HCT116 (cell line): ENCODE measurements around the gene MAB21L3. TPM values are rescaled to one million over a fixed set of nuclear protein-coding genes. Genes with fewer than 3 reads are reported as not detected.

Experiments used
- ATAC-seq: fragments of 200-7000 bp; cut with Tn5 transposase; 2 replicates; pipeline ENCODE4 v1.9.1; 2020; ENCODE audit warnings: mild to moderate bottlenecking, moderate library complexity
- BruUV-seq: library from RNA; stranded (reverse); fragments of 400-500 nt; replicated peaks from 2 replicates; lab custom pipeline; 2021; lab: Mats Ljungman, UMichigan
- CTCF ChIA-PET: fragments of 300-600 bp; sonication (Branson Sonifier 250); formaldehyde crosslinking; loops from one replicate; lab custom pipeline; 2021; ENCODE audit warnings: antibody characterized with exemption; lab: Charles Lee
- POLR2A ChIA-PET: fragments of 300-600, 350-600 bp; sonication (Branson Sonifier 250); formaldehyde crosslinking; loops from one replicate; lab custom pipeline; 2021; ENCODE audit warnings: antibody characterized with exemption; lab: Charles Lee
- RAD21 ChIA-PET, 2 experiments: fragments of 300-600 bp; sonication (Branson Sonifier 250); formaldehyde crosslinking; loops; one replicate each; lab custom pipeline; 2023; ENCODE audit warnings: low total read pairs in 2 of 2; ENCODE audit not compliant: uncharacterized antibody in 2 of 2, unreplicated experiment in 2 of 2, low non-redundant PET in 1 of 2; lab: Charles Lee
- DNase-seq: peaks from one replicate; pipeline ENCODE4 v3.0.0-alpha.2; 2010; ENCODE audit warnings: low read depth, low spot score
- H2AFZ ChIP-seq: fragments of 200-600 bp; shearing (Covaris generic), sonication (generic); 2 replicates; pipeline ENCODE4 v1.6.1; 2017; ENCODE audit warnings: low read depth, mixed run types, mixed read lengths, antibody characterized with exemption, low read length; ENCODE audit not compliant: poor library complexity, severe bottlenecking
- H3K27ac ChIP-seq: 2 replicates; pipeline ENCODE4 v1.5.1; 2012; ENCODE audit warnings: low read depth, low read length
- H3K27me3 ChIP-seq: fragments of 200-600 bp; sonication (generic); 2 replicates; pipeline ENCODE4 v1.6.1; 2016; ENCODE audit warnings: mixed run types, low read length, mixed read lengths; ENCODE audit not compliant: insufficient read depth
- H3K36me3 ChIP-seq, 2 experiments: fragments of 200-500 bp in 1 of 2; fragments of 200-600 bp in 1 of 2; sonication (Bioruptor generic) in 1 of 2; sonication (generic) in 1 of 2; 2 replicates each; pipeline versions ENCODE4 v1.5.1 to v1.6.1; 2014 to 2016; ENCODE audit warnings: low read length in 2 of 2, inconsistent platforms in 1 of 2, mixed read lengths in 1 of 2, mixed run types in 1 of 2; ENCODE audit not compliant: insufficient read depth in 2 of 2, control insufficient read depth in 1 of 2
- H3K4me1 ChIP-seq, 2 experiments: fragments of 200-600 bp in 1 of 2; sonication (generic) in 1 of 2; 2 replicates each; pipeline versions ENCODE4 v1.5.1 to v1.6.1; 2012 to 2017; ENCODE audit warnings: low read length in 2 of 2, inconsistent platforms in 1 of 2, mild to moderate bottlenecking in 1 of 2, mixed read lengths in 1 of 2, mixed run types in 1 of 2, moderate library complexity in 1 of 2; ENCODE audit not compliant: insufficient read depth in 2 of 2, control insufficient read depth in 1 of 2
- H3K4me2 ChIP-seq: fragments of 200-600 bp; sonication (generic); 2 replicates; pipeline ENCODE4 v1.6.1; 2017; ENCODE audit warnings: mixed run types, low read length, mixed read lengths
- H3K4me3 ChIP-seq, 2 experiments: fragments of 200-600 bp in 1 of 2; sonication (generic) in 1 of 2; replicated peaks in 1 of 2; 2 replicates each; pipeline ENCODE4 v1.5.1; 2011 to 2016; ENCODE audit warnings: low read length in 2 of 2, control low read depth in 1 of 2, low read depth in 1 of 2, mild to moderate bottlenecking in 1 of 2, mixed read lengths in 1 of 2, mixed run types in 1 of 2
- H3K79me2 ChIP-seq: fragments of 200-600 bp; sonication (generic); 2 replicates; pipeline ENCODE4 v1.6.1; 2017; ENCODE audit warnings: mild to moderate bottlenecking, mixed run types, low read length, moderate library complexity, mixed read lengths; ENCODE audit not compliant: insufficient read depth
- H3K9ac ChIP-seq: fragments of 200-600 bp; sonication (generic); 2 replicates; pipeline ENCODE4 v1.6.1; 2016; ENCODE audit warnings: low read length, mixed read lengths
- H3K9me2 ChIP-seq: fragments of 200-600 bp; sonication (generic), shearing (Covaris generic); 2 replicates; pipeline ENCODE4 v1.6.1; 2017; ENCODE audit warnings: mixed run types, mild to moderate bottlenecking, moderate library complexity; ENCODE audit not compliant: insufficient read depth
- H3K9me3 ChIP-seq, 2 experiments: fragments of 200-500 bp in 1 of 2; fragments of 200-600 bp in 1 of 2; sonication (Bioruptor generic) in 1 of 2; sonication (generic) in 1 of 2; 2 replicates each; pipeline ENCODE4 v1.6.1; 2014 to 2017; ENCODE audit warnings: low read length in 2 of 2, mixed read lengths in 2 of 2, inconsistent platforms in 1 of 2, low read depth in 1 of 2, mild to moderate bottlenecking in 1 of 2, mixed run types in 1 of 2, moderate library complexity in 1 of 2; ENCODE audit not compliant: control insufficient read depth in 1 of 2, insufficient read depth in 1 of 2
- H4K20me1 ChIP-seq: fragments of 200-600 bp; sonication (generic), shearing (Covaris generic); 2 replicates; pipeline ENCODE4 v1.6.1; 2017; ENCODE audit warnings: mixed run types, mild to moderate bottlenecking, moderate library complexity; ENCODE audit not compliant: insufficient read depth
- CBX3 ChIP-seq: IDR thresholded peaks from 2 replicates; pipeline ENCODE4 v1.6.1; 2012; ENCODE audit warnings: low read depth
- CEBPB ChIP-seq: IDR thresholded peaks from 2 replicates; pipeline ENCODE4 v1.6.1; 2012; ENCODE audit warnings: low read depth
- CTCF ChIP-seq, 3 experiments: fragments of 200-600 bp in 1 of 3; sonication (generic) in 1 of 3; IDR thresholded peaks in 2 of 3; conservative IDR thresholded peaks in 1 of 3; 2 replicates each; pipeline ENCODE4 v1.5.1; 2012 to 2017; ENCODE audit warnings: low read depth in 2 of 3, low read length in 2 of 3, antibody characterized with exemption in 1 of 3, borderline replicate concordance in 1 of 3, control low read depth in 1 of 3, mild to moderate bottlenecking in 1 of 3, mixed read lengths in 1 of 3, mixed run types in 1 of 3, moderate library complexity in 1 of 3; ENCODE audit not compliant: insufficient read depth in 1 of 3
- EGR1 ChIP-seq: IDR thresholded peaks from 2 replicates; pipeline ENCODE4 v1.6.1; 2012; ENCODE audit warnings: low read depth
- EZH2 ChIP-seq: fragments of 200-600 bp; sonication (generic); IDR thresholded peaks from 2 replicates; pipeline ENCODE4 v1.6.1; 2017; ENCODE audit warnings: antibody characterized with exemption, mixed run types
- JUND ChIP-seq: IDR thresholded peaks from 2 replicates; pipeline ENCODE4 v1.6.1; 2012
- MAX ChIP-seq: IDR thresholded peaks from 2 replicates; pipeline ENCODE4 v1.6.1; 2012
- POLR2AphosphoS5 ChIP-seq: IDR thresholded peaks from 2 replicates; pipeline ENCODE4 v1.6.1; 2011; ENCODE audit warnings: mild to moderate bottlenecking, low read depth, low read length, moderate library complexity
- RAD21 ChIP-seq: IDR thresholded peaks from 2 replicates; pipeline ENCODE4 v1.6.1; 2012; ENCODE audit warnings: low read depth, mild to moderate bottlenecking
- SP1 ChIP-seq: IDR thresholded peaks from 2 replicates; pipeline ENCODE4 v1.6.1; 2012; ENCODE audit warnings: low read depth
- SRF ChIP-seq: IDR thresholded peaks from 2 replicates; pipeline ENCODE4 v1.6.1; 2012; ENCODE audit warnings: low read depth
- TCF7L2 ChIP-seq: IDR thresholded peaks from 2 replicates; pipeline ENCODE4 v1.7.0; 2011; ENCODE audit warnings: borderline replicate concordance, inconsistent platforms; ENCODE audit not compliant: insufficient read depth, insufficient read length; ENCODE audit errors: extremely low read depth
- YY1 ChIP-seq: IDR thresholded peaks from 2 replicates; pipeline ENCODE4 v1.6.1; 2011; ENCODE audit warnings: low read length, low read depth, moderate library complexity, mild to moderate bottlenecking; ENCODE audit not compliant: insufficient replicate concordance; ENCODE audit errors: extremely low read depth
- ZFX ChIP-seq: fragments of 450-650 bp; IDR thresholded peaks from 2 replicates; pipeline ENCODE4 v1.6.1; 2017
- intact Hi-C: fragments of 100-400 bp; cut with micrococcal nuclease; formaldehyde crosslinking; loops from 2 replicates; pipeline ENCODE4 v1.10.0; 2022
- total RNA-seq: library from RNA; stranded (reverse); gene quantifications from one replicate; pipeline ENCODE4 v1.2.1, GENCODE V29; 2021; ENCODE audit not compliant: unreplicated experiment

Gene MAB21L3
- total RNA-seq, 1 experiment from 2014 or later: not detected

- no peak overlapping the region for H2AFZ ChIP-seq
- CTCF ChIA-PET: no interaction called here
- no peaks in the 10 kb centered on the region for H3K9me3 ChIP-seq
- H3K36me3 ChIP-seq: no peaks in the 10 kb centered on the region
- peaks cover 17% of the 10 kb centered on the region; the same call in 1 of the 2 replicates for H3K27me3 ChIP-seq
- H3K27ac ChIP-seq: no peak overlapping the region
- H3K79me2 ChIP-seq: no peaks in the 10 kb centered on the region
- TF ChIP-seq EZH2: no peak
- TF ChIP-seq MAX: no peak
- TF ChIP-seq POLR2AphosphoS5: no peak
- no peak for TF ChIP-seq SRF
- no peak for TF ChIP-seq SP1
- TF ChIP-seq TCF7L2: no peak
- no peak for TF ChIP-seq CTCF (IDR thresholded peaks at IDR 0.05 in 2 of 3, conservative IDR thresholded peaks at IDR 0.05 in 1 of 3; ENCODE audit: borderline replicate concordance in 1 of 3, insufficient read depth in 1 of 3, low read depth in 2 of 3, low read length in 2 of 3)
- TF ChIP-seq RAD21: no peak
- no peak for TF ChIP-seq CEBPB
- TF ChIP-seq CBX3: no peak
- no peak for TF ChIP-seq EGR1
- no peak for TF ChIP-seq ZFX
- no peak for TF ChIP-seq JUND
- TF ChIP-seq YY1: no peak
- no TSS peak for BruUV-seq
- RAD21 ChIA-PET: no interaction called here
- H3K4me1 ChIP-seq: peaks cover 0 to 8% of the 10 kb centered on the region in 2 experiments; a peak in 1 of 4 replicates
- ATAC-seq (no peak), DNase-seq (no peak)
- no peaks in the 10 kb centered on the region for H4K20me1 ChIP-seq
- intact Hi-C loops: no loop called here
- no peak overlapping the region for H3K4me3 ChIP-seq
- H3K9ac ChIP-seq: no peak overlapping the region
- no peaks in the 10 kb centered on the region for H3K9me2 ChIP-seq
- H3K4me2 ChIP-seq: no peak overlapping the region
- POLR2A ChIA-PET: no interaction called here
These were observed 66.7 kb downstream of the MAB21L3 start for GRCh38 chr1:116177861-116178260.
